Mesenchymal stem cell (in vitro differentiated cells and primary cell): ENCODE data around the gene ANKMY1.

Source experiments
- DNase-seq: peaks from one replicate; pipeline ENCODE4 v3.0.0-alpha.2; 2013
- H2AFZ ChIP-seq: one replicate; pipeline ENCODE4 v1.6.1; 2013; ENCODE audit warnings: low read depth, mild to moderate bottlenecking, control low read depth, inconsistent platforms, low read length, moderate library complexity
- H2AK5ac ChIP-seq: 2 replicates; pipeline ENCODE4 v1.6.1; 2013; ENCODE audit warnings: low read length, moderate library complexity, mild to moderate bottlenecking, inconsistent platforms; ENCODE audit not compliant: severe bottlenecking
- H2BK120ac ChIP-seq: one replicate; pipeline ENCODE4 v1.6.1; 2013; ENCODE audit warnings: low read depth, mild to moderate bottlenecking, inconsistent platforms, low read length, moderate library complexity
- H2BK12ac ChIP-seq, 2 experiments: one replicate each; pipeline ENCODE4 v1.6.1; 2013; ENCODE audit warnings: inconsistent platforms in 2 of 2, low read length in 2 of 2, mild to moderate bottlenecking in 2 of 2, moderate library complexity in 2 of 2, control low read depth in 1 of 2
- H2BK15ac ChIP-seq: one replicate; pipeline ENCODE4 v1.6.1; 2013; ENCODE audit warnings: mild to moderate bottlenecking, low read depth, inconsistent platforms; ENCODE audit not compliant: poor library complexity, severe bottlenecking
- H2BK5ac ChIP-seq: 2 replicates; pipeline ENCODE4 v1.6.1; 2013; ENCODE audit warnings: low read depth, mild to moderate bottlenecking, low read length, control low read depth, inconsistent platforms; ENCODE audit not compliant: poor library complexity, severe bottlenecking
- H3K14ac ChIP-seq, 2 experiments: one replicate each; pipeline ENCODE4 v1.6.1; 2013; ENCODE audit warnings: inconsistent platforms in 2 of 2, low read length in 2 of 2, control low read depth in 1 of 2, mild to moderate bottlenecking in 1 of 2, moderate library complexity in 1 of 2
- H3K18ac ChIP-seq, 2 experiments: one replicate each; pipeline ENCODE4 v1.6.1; 2013; ENCODE audit warnings: inconsistent platforms in 2 of 2, low read length in 2 of 2, control low read depth in 1 of 2, low read depth in 1 of 2, mild to moderate bottlenecking in 1 of 2
- H3K23ac ChIP-seq, 2 experiments: one replicate each; pipeline ENCODE4 v1.6.1; 2013; ENCODE audit warnings: inconsistent platforms in 2 of 2, low read length in 2 of 2, mild to moderate bottlenecking in 2 of 2, moderate library complexity in 2 of 2, control low read depth in 1 of 2
- H3K27ac ChIP-seq: 2 replicates; pipeline ENCODE4 v1.5.1; 2013; ENCODE audit warnings: mild to moderate bottlenecking, moderate library complexity, low read length, control low read depth, inconsistent platforms; ENCODE audit not compliant: poor library complexity, severe bottlenecking
- H3K27me3 ChIP-seq, 2 experiments: 2 replicates each; pipeline versions ENCODE4 v1.6.1 to v1.7.0; 2013; ENCODE audit warnings: low read length in 2 of 2, mild to moderate bottlenecking in 2 of 2, moderate library complexity in 2 of 2, control low read depth in 1 of 2, inconsistent platforms in 1 of 2; ENCODE audit not compliant: control insufficient read depth in 1 of 2, insufficient read depth in 1 of 2
- H3K36me3 ChIP-seq, 2 experiments: 2 replicates each; pipeline versions ENCODE4 v1.6.1 to v1.7.0; 2013; ENCODE audit warnings: low read length in 2 of 2, control low read depth in 1 of 2, inconsistent platforms in 1 of 2, low read depth in 1 of 2, mild to moderate bottlenecking in 1 of 2; ENCODE audit not compliant: insufficient read depth in 2 of 2, control insufficient read depth in 1 of 2
- H3K4ac ChIP-seq, 2 experiments: one replicate each; pipeline ENCODE4 v1.6.1; 2013; ENCODE audit warnings: inconsistent platforms in 2 of 2, low read length in 2 of 2, mild to moderate bottlenecking in 2 of 2, moderate library complexity in 2 of 2, control low read depth in 1 of 2, low read depth in 1 of 2
- H3K4me1 ChIP-seq: 2 replicates; pipeline ENCODE4 v1.6.1; 2013; ENCODE audit warnings: low read depth, low read length, control low read depth; ENCODE audit not compliant: control insufficient read depth, insufficient read depth
- H3K4me2 ChIP-seq: 2 replicates; pipeline ENCODE4 v1.6.1; 2013; ENCODE audit warnings: low read length, mild to moderate bottlenecking, inconsistent platforms; ENCODE audit not compliant: poor library complexity, severe bottlenecking
- H3K4me3 ChIP-seq, 2 experiments: 2 replicates each; pipeline versions ENCODE4 v1.5.1 to v1.7.0; 2013; ENCODE audit warnings: low read length in 2 of 2, mild to moderate bottlenecking in 2 of 2, control low read depth in 1 of 2, low read depth in 1 of 2; ENCODE audit not compliant: insufficient read depth in 1 of 2
- H3K79me1 ChIP-seq: replicated peaks from 2 replicates; pipeline ENCODE4 v1.6.1; 2013; ENCODE audit warnings: mild to moderate bottlenecking, control low read depth, low read length, inconsistent platforms; ENCODE audit not compliant: poor library complexity, severe bottlenecking
- H3K9ac ChIP-seq: 2 replicates; pipeline ENCODE4 v1.7.0; 2013; ENCODE audit warnings: mild to moderate bottlenecking, low read length, moderate library complexity
- H3K9me3 ChIP-seq: 2 replicates; pipeline ENCODE4 v1.7.0; 2013; ENCODE audit warnings: mild to moderate bottlenecking, low read length; ENCODE audit not compliant: control insufficient read depth
- H4K8ac ChIP-seq: one replicate; pipeline ENCODE4 v1.6.1; 2013; ENCODE audit warnings: inconsistent platforms, mild to moderate bottlenecking, low read length, moderate library complexity
- H4K91ac ChIP-seq: one replicate; pipeline ENCODE4 v1.6.1; 2013; ENCODE audit warnings: mild to moderate bottlenecking, low read length, inconsistent platforms
- WGBS: methylation state at CpG from one replicate; pipeline ENCODE4 v1.1.7; 2013; ENCODE audit warnings: mixed read lengths; 5-methylcytosine and 5-hydroxymethylcytosine counted together

The ANKMY1 gene

DNA sequence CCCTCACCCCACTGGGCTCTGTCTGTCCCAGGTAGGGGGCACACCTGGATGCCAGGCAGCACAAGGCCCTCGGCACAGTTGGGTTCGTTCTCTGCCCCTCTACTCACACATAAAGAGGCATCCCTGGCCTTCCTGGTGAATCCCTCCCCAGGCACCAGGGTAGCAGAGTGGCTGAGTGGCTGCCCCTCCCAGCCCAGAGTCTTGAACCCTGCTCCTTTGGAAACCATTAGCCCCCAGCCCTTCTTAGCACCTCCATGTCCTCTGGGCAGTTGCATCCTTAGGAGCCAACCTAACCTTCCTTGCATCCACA, 120.3 kb downstream of the ANKMY1 start:
- peaks cover 0 to 22% of the 10 kb centered on the region in 2 experiments for H3K36me3 ChIP-seq
- peaks cover 0 to 4% of the 10 kb centered on the region in 2 experiments for H3K27me3 ChIP-seq
- peak overlapping the region in 1 of 2 experiments; percentile 79 for H3K4me3 ChIP-seq
- H3K18ac ChIP-seq, result no peak overlapping the region
- no peak overlapping the region for H2BK15ac ChIP-seq
- no peak overlapping the region for H2BK120ac ChIP-seq
- H4K8ac ChIP-seq, result no peak overlapping the region
- H2AK5ac ChIP-seq, result no peak overlapping the region
- no peak overlapping the region for H3K4me2 ChIP-seq
- H3K79me1 ChIP-seq, result peaks cover 50% of the 10 kb centered on the region
- peaks cover 37% of the 10 kb centered on the region for H3K4me1 ChIP-seq
- H3K14ac ChIP-seq, result peak overlapping the region in 1 of 2 experiments; percentile 35
- DNase-seq, result no peak
- H2BK5ac ChIP-seq, result no peak overlapping the region
- no peak overlapping the region for H2BK12ac ChIP-seq
- H3K23ac ChIP-seq, result no peak overlapping the region
- no peaks in the 10 kb centered on the region for H3K9me3 ChIP-seq
- H3K27ac ChIP-seq, result no peak overlapping the region
- H3K4ac ChIP-seq, result no peak overlapping the region
- H2AFZ ChIP-seq, result no peak overlapping the region
- H4K91ac ChIP-seq, result no peak overlapping the region
- WGBS, result 100% methylated on average over 2 of the region's 2 CpGs
- H3K9ac ChIP-seq, result peak overlapping the region; percentile 81

DNA sequence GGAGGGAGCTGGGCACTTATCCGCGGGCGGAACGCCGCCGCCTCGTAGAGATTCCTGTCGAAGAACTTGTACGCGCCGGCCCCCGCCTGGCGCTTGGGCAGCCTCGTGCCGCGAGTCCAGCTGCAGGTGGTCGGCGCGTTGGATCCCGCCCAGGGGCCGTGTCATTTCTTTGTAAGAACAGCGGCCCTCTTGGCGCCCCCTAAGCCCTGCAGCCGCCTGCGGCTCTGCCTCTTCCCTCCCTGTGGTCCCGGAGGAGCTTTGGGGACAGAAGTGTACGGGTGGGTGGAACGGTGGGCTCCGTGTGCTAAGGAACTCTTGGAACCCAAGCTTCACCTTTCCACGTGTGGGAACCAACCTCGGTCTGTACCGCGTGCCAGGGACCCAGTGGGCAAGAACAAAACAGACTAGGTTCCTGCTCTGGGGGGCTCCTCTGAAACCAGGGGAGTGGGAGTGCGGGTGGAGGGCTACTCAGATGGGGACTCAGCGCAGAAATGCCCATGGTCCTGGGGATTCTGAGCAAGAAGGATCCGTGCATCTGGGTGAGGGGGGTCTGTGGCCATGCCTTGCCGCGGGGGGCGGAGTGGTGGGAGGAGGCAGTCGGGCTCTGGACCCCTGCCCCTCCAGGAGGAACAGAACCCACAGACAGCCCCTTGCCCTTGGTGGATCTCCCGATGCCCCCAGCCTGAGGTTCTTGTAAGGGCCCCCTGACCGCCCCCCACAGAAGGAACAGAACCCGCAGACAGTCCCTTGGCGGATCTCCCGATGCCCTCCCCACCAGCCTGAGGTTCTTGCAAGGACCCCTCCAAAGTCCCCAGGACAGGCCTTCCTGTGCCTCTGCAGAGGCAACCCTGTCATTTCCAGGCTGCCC, 120.9 kb downstream of the ANKMY1 start:
- no peaks in the 10 kb centered on the region for H3K9me3 ChIP-seq
- H2BK15ac ChIP-seq, result no peak overlapping the region
- H3K4me2 ChIP-seq, result peak overlapping the region; percentile 87
- peaks cover 0 to 16% of the 10 kb centered on the region in 2 experiments for H3K36me3 ChIP-seq
- H2AK5ac ChIP-seq, result no peak overlapping the region
- H3K23ac ChIP-seq, result peak overlapping the region; percentile 63 to 84
- no peak overlapping the region for H3K14ac ChIP-seq
- no peak overlapping the region for H2BK5ac ChIP-seq
- WGBS, result 31% methylated on average over 43 of the region's 45 CpGs
- H3K27ac ChIP-seq, result no peak overlapping the region
- H3K27me3 ChIP-seq, result peaks cover 0 to 4% of the 10 kb centered on the region in 2 experiments
- DNase-seq, result peak; percentile 33
- peak overlapping the region; percentile 70 to 79 for H3K4me3 ChIP-seq
- H3K79me1 ChIP-seq, result peaks cover 44% of the 10 kb centered on the region
- H3K9ac ChIP-seq, result peak overlapping the region; percentile 81
- H4K91ac ChIP-seq, result no peak overlapping the region
- peaks cover 37% of the 10 kb centered on the region for H3K4me1 ChIP-seq
- H2AFZ ChIP-seq, result no peak overlapping the region
- no peak overlapping the region for H2BK120ac ChIP-seq
- H3K18ac ChIP-seq, result no peak overlapping the region
- H4K8ac ChIP-seq, result no peak overlapping the region
- H3K4ac ChIP-seq, result no peak overlapping the region
- no peak overlapping the region for H2BK12ac ChIP-seq

GRCh38 chr2:240435948-240436682, 121.7 kb downstream of the ANKMY1 start:
- H3K27me3 ChIP-seq, result peaks cover 0 to 4% of the 10 kb centered on the region in 2 experiments
- peak overlapping the region; percentile 74 for H4K91ac ChIP-seq
- no peak overlapping the region for H2BK120ac ChIP-seq
- H3K23ac ChIP-seq, result peak overlapping the region; percentile 84 to 88
- peaks cover 41% of the 10 kb centered on the region for H3K79me1 ChIP-seq
- peak overlapping the region; percentile 83 for H2BK15ac ChIP-seq
- peaks cover 37% of the 10 kb centered on the region for H3K4me1 ChIP-seq
- WGBS, result 2% methylated on average over 83 of the region's 88 CpGs
- H3K4ac ChIP-seq, result peak overlapping the region in 1 of 2 experiments; percentile 20
- peaks cover 0 to 10% of the 10 kb centered on the region in 2 experiments for H3K36me3 ChIP-seq
- H3K4me3 ChIP-seq, result peak overlapping the region; percentile 70 to 79
- H4K8ac ChIP-seq, result peak overlapping the region; percentile 22
- H3K4me2 ChIP-seq, result peak overlapping the region; percentile 87
- no peak overlapping the region for H2BK5ac ChIP-seq
- H2AK5ac ChIP-seq, result no peak overlapping the region
- H3K9me3 ChIP-seq, result no peaks in the 10 kb centered on the region
- H3K18ac ChIP-seq, result peak overlapping the region; percentile 16 to 77
- DNase-seq, result peak; percentile 36
- no peak overlapping the region for H3K27ac ChIP-seq
- H3K9ac ChIP-seq, result peak overlapping the region; percentile 81
- H2AFZ ChIP-seq, result no peak overlapping the region
- H2BK12ac ChIP-seq, result peak overlapping the region in 1 of 2 experiments; percentile 22
- peak overlapping the region in 1 of 2 experiments; percentile 62 for H3K14ac ChIP-seq

DNA sequence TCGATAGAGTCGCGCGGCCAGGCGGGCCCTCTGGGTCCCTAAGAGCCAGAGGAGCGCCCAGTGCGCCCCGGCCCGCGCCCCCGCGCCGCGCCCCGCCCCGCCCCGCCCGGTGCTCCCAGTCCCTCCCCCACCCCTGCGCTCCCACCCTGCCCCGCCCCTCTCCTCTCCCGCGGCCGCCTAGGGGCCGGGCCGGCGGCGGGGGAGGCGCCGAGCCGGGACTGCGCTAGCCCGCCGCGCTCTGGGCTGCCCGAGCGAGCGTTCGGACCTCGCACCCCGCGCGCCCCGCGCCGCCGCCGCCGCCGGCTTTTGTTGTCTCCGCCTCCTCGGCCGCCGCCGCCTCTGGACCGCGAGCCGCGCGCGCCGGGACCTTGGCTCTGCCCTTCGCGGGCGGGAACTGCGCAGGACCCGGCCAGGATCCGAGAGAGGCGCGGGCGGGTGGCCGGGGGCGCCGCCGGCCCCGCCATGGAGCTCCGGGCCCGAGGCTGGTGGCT, 122.3 kb downstream of the ANKMY1 start, which contains the start of gene GPC1:
Gene GPC1 (plus strand): TSS at position 207 of the 491 bp plus-strand sequence. CDS start 256 bp downstream, at position 463.
- peak within 1 kb of the TSS; percentile 57 for H2AFZ ChIP-seq
- H3K36me3 ChIP-seq, result peaks cover 0 to 4% of the 10 kb centered on the region in 2 experiments
- no peak within 1 kb of the TSS for H3K27ac ChIP-seq
- peak within 1 kb of the TSS; percentile 86 for H4K91ac ChIP-seq
- H3K9ac ChIP-seq, result peak within 1 kb of the TSS; percentile 88
- H2BK120ac ChIP-seq, result peak within 1 kb of the TSS; percentile 96
- peak within 1 kb of the TSS; percentile 51 to 56 for H2BK12ac ChIP-seq
- peaks cover 0 to 4% of the 10 kb centered on the region in 2 experiments for H3K27me3 ChIP-seq
- peak within 1 kb of the TSS; percentile 71 to 84 for H3K4me3 ChIP-seq
- no peaks in the 10 kb centered on the region for H3K9me3 ChIP-seq
- peak within 1 kb of the TSS in 1 of 2 experiments; percentile 62 for H3K14ac ChIP-seq
- peaks cover 37% of the 10 kb centered on the region for H3K4me1 ChIP-seq
- peak within 1 kb of the TSS; percentile 49 for H2BK5ac ChIP-seq
- peak within 1 kb of the TSS; percentile 53 for H4K8ac ChIP-seq
- peak within 1 kb of the TSS; percentile 93 for H2BK15ac ChIP-seq
- H3K4me2 ChIP-seq, result peak within 1 kb of the TSS; percentile 93
- H3K18ac ChIP-seq, result peak within 1 kb of the TSS; percentile 92 to 93
- no peak within 1 kb of the TSS for H2AK5ac ChIP-seq
- peaks cover 36% of the 10 kb centered on the region for H3K79me1 ChIP-seq
- peak within 1 kb of the TSS; percentile 54 to 86 for H3K4ac ChIP-seq
- H3K23ac ChIP-seq, result peak within 1 kb of the TSS; percentile 84 to 88
- WGBS, result under 1% methylated on average over 32 of the region's 77 CpGs
- peak; percentile 72 for DNase-seq
